HG03521 (cell line): ENCODE measurements around the gene CPM.
A peak's percentile ranks its signal among the peaks of the same experiment; 100 is the strongest.

ENCODE experiments used
- ATAC-seq: cut with Tn5 transposase; IDR thresholded peaks from one replicate; pipeline ENCODE4 v1.9.1; 2021; ENCODE audit warnings: mild to moderate bottlenecking, moderate library complexity; ENCODE audit not compliant: unreplicated experiment

Gene CPM

DNA sequence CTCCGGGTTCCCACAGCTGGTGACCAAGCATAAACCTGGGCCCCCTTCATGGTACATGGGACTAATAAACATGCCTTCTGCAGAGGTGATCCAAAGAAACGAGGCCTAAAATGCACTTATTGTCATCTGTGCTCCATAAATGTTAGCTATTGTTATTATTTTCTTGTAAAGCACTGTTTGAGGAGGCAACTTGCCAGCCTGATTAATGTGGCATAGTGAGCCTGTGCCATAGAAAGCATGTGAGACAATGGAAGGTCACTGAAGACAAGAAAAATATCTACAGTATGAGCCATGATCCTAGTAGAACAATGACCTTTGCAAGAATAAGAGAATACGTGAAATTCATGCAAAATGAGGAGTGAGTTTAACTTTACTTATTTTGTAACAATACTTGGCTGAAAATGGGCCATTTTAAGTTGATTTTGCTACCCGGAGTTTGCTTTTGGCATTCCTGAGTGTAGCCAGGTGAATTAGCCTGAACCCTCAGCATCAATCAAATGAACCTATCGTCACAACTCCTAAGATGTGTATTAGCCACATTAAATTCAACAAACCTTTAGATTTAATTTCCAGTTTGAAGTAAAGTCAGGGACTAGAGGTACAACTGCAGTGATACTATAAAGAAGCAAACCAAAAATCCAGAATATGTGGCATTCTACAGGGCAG lies 52.2 kb downstream of the CPM start:
- ATAC-seq = no peak

DNA sequence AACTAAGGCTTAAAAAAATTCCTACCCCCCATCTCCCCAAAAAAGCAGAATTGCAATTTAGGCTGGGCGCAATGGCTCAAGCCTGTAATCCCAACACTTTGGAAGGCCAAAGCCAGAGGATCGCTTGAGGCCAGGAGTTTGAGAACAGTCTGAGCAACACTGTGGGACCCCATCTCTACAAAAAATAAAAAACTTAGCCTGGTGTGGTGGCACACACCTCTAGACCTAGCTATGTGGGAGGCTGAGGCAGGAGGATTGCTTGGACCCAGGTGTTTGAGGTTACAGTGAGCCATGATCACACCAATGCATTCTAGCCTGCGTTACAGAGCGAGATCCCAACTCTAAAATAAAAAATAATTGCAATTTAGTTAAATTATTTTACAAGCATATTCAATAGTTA lies 54.1 kb downstream of the CPM start:
- no peak for ATAC-seq

DNA sequence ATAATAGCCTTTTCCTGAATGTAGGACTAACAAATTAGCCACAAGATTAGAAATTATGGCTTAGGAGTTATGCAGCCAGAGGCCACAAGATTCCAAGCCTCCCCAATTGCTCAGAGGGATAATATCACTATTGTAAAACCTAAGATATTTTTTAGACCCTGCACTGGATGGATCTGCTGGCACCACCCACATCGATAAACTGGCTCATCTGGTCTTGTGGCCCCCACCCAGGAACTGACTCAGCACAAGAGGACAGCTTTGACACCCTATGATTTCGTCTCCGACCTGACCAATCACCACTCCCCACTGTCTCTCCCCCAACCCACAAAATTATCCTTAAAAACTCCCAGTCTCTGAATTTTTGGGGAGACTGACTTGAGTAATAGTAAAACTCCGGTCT lies 54.7 kb downstream of the CPM start:
- ATAC-seq = no peak

- ATAC-seq = no peak
Measured at GRCh38 chr12:68877583-68877982, 55.4 kb downstream of the CPM start.

DNA sequence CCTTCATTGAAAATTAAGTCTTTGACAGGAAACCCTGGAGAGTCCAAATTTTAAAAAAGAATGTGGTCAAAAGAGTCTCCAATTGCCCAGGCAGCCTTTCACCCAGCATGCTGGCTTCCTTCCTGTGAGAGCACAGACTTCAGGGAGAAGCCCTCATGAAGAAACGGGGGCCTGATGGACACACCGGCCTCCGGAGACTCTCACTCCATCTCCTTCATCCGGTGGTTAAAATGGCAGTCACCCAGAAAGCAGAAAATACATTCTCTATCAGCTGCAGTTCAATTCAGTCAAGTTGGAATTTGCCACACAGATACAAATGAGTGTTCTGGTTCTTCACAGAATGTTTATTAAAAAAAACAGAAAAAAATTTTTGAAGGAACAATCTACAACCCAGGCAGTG lies 56.5 kb downstream of the CPM start:
- no peak for ATAC-seq

DNA sequence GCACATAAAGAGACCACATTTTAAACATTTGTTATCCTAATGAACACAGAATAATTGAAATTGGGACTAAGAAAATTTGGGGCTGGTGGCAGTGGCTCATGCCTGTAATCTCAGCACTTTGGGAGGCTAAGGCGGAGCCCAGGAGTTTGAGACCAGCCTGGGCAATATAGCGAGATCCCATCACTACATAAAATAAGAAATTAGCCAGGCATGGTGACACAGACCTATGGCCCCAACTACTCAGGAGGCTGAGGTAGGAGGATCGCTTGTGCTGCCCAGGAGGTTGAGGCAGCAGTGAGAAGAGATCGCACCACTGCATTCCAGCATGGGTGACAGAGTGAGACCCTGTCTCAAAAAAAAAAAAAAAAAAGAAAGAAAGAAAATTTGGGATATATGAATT lies 59.7 kb downstream of the CPM start:
- no peak for ATAC-seq

DNA sequence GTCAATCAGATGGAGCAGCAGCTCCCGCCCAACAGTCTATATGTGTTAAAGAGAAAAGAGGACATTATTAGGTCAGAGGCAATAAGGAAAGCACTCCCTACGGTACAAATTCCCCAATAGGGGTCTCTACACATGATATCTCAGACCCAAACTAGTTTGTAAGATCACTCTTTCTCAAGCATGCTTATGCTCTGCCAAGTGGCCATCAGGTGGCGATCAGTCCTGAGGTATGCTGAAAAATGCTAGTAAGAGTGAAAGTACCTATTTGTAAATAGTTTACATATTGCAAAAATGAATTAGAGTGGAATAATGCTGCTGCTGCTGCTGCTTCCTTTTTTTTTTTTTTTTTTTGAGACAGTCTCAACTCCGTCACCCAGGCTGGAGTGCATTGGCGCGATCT lies 61.0 kb downstream of the CPM start:
- no peak for ATAC-seq

DNA sequence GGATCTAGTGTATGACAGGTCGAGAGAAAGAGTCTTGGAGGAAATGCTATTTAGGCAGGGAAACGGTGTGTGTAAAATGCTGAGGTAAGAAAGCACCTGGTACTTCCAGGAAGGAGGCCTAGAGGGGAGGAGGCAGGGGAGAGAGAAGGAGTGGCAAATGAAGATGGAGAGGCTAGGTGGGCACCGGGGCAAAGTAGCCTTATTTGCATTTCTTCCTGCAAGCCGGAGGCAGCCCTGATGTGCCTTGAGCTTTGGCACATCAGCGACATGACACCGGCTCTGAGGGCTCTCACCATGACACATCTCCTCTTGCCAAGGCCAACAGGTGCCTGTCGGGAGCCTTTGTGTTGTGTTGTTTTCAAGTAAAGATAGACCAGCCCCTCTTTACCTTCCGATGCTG lies 61.6 kb downstream of the CPM start:
- no peak for ATAC-seq

DNA sequence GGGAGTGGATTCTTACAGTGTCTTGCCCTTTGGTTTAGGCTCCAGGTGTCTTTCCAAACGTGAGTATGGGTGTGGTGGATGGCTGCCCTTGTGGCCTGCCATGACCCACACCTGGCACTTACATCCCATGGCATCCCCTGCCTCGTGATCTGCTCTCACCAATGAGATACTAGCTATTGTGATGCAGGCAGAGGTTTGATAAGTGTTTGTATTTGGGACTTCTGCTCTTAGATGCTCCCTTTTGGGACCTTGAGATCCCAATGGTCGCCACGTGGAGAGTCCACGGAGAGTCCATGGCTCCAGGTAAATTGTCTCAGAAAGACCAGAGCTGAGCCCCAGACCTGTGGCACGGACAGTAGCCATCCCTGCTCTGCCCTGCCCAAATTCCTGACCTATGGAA lies 62.5 kb downstream of the CPM start:
- ATAC-seq = no peak

DNA sequence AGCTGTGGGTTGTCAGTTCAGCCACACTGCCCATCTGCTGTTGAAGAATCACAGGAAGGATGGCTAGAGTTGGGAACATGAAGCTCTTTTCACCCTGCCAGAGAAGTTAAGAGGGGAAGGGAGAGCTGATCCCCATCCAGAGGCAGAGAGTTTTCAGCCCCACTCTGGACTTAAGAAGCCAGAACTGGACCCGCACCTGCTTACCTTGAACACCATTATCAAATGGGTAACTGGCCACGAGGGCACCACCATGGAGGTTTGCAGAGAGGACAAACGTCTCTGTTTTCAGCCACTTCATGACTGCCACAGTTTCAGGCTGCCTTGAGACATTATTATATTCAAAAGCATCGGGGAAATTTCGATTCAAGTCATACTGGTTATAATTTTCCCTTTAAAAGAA lies 63.0 kb downstream of the CPM start:
- ATAC-seq = no peak

DNA sequence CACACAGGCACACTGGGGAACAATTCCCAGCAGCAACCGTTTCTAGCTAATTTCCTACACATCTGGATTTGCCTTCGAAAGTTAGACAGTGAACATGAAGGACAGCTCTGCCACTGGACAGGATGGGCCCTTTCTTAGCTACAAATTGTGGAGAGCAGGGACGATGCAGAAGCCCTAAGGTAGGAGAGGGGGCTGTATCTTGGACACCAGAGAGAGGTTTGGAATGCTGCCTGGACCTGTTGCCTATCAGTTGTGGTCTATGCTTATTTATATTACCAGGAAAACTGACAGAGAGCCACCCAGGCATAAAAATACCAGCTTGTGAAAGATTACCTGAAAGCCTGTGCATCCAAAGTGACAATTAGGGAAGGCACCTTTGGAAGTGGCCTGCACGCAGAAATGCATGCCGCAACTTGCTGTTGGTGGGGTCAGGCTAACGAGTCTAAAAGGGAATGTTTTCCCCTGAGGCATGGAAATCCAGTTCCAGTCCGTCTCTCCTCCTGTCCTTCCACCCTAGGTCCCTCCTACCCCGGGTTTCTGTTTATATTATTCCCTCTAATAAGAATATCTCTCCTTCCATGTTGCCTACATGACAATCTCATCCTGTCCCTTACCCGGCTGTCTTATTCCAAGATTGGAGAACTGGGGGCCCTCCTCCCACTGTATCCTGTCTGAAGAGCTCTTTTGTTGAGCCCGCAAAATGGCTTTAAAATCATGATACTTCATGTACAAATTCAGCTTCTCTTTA lies 64.8 kb downstream of the CPM start:
- no peak for ATAC-seq

DNA sequence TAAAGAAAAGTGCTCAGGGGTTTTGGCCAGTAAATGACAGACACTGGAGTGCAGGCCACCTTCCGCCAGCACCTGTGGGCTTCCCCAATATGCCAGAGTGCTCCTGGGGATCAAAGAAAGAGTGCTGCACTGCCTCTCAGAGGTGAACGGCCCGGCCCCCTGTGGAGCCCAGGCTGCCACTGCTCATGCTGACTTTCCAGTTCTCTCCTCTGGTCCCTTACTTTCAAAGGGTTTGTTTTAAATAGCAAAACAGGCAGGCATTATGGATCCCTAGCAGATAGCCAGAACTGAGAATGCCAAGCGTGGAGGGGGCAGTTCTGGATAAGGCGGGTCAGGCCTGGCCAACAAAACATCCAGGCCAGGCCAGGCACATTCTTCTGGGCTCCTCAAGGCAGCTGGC lies 65.4 kb downstream of the CPM start:
- ATAC-seq = no peak

DNA sequence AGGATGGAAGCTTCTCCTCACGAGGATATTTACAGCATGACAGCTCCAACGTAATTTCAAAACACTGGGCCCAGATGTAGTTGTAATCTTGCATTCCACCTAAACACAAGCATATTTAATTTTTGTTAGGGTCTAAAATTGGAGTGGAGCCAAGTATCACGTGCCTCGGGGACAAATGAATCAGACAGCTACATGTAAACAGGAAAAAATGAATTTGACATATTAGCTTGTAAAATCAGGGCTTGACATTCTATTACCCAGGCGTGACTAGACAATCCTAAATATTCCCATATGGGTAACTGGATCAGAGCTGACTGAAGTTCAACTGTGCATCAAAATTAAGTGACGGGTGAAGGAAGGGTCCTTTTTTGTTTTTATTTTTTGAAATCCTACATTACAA lies 66.0 kb downstream of the CPM start:
- ATAC-seq = no peak

GRCh38 chr12:68865399-68866164 lies 67.4 kb downstream of the CPM start:
- no peak for ATAC-seq

DNA sequence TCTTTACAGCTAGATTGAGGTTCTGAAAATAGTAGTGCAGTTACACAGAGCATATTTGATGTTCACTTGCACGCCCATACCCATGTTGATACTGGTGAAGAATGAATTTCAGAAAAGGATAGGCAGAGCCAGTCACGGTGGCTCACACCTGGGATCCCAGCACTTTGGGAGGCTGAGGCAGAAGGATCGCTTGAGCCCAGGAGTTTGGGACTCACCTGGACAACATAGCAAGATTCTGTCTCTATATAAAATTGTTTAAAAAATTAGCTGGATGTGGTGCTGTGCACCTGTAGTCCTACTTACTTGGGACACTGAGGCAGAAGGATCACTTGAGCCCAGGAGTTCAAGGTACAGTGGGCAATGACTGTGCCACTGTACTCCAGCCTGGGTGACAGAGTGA lies 68.4 kb downstream of the CPM start:
- ATAC-seq = no peak

DNA sequence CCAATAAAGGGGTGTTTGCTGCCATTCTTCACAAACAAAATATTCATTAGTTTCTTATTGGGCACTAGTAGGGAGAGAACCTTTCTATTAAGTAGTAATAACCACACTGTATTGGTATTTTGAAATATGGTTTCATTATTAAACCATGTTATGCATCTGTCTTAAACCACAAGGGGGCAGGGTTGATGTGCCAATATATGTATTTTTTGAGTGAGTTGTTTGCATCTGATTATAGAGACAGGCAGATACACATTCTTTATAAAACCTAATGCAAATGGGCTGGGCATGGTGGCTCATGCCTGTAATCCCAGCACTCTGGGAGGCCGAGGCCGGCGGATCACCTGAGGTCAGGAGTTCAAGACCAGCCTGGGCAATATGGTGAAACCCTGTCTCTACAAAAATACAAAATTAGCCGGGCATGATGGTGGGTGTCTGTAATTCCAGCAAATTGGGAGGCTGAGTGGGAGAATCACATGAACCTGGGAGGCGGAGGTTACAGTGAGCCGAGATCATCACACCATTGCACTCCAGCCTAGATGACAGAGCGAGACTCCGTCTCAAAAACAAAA lies 69.0 kb downstream of the CPM start:
- peak; percentile 46 for ATAC-seq

DNA sequence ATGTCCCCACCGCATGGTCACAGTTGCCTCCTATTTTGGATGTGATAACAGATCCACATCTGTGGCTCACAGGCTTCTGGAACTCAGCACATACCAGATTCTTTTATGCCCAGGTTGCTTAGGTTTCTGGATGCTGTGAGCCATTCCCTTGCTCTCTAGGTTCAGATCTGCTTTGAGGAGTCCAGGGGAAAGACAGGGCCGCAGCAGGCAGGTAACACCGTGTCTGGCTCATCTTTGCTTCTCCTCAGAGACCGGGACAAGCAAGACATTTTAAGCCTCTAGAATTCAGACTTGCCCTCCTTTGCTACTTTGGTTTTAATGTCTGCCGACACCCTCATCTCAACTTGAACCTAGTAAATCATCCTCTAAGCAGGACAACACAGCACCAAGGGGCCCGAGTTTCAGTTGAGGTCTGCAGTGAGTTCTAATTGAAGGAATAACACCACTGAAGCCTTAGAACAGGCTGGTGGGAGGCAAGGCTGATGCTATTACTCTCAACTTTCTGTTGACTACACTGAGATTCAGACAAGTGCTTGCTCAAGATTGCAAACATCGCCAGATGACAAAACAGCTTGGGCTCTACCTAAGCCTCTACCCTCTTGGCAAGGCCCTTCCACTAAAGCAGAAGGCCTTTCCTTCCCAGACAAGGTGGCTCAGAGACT lies 69.7 kb downstream of the CPM start:
- no peak for ATAC-seq

GRCh38 chr12:68861890-68862289 lies 71.1 kb downstream of the CPM start:
- no peak for ATAC-seq

DNA sequence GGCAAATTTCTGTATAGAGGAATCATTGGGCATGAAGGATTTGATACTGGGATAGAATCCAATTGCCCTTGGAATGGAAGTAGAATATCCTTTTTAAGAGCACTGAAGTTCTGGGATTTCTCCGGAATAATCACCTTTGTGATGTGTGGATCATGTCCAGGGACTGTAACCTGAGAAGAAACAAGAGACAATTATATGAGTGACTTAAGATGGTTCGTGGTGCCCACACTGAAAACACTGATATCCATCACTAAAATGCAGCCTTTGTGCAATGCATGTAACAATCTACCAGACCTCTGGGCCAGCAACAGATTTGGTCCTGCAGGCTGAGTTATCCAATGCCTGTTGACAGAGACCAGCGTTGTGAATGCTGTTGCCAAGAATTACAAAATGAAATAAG lies 76.5 kb downstream of the CPM start:
- ATAC-seq = no peak

- ATAC-seq = no peak
Measured at GRCh38 chr12:68855771-68856170, 77.2 kb downstream of the CPM start.

- no peak for ATAC-seq
Measured at GRCh38 chr12:68855111-68855510, 77.9 kb downstream of the CPM start.
